Mammary epithelial cell (primary cell): ENCODE results near the gene CCL23.

ENCODE experiments used
- CTCF ChIP-seq, 2 donors: IDR thresholded peaks in 1 of 2; conservative IDR thresholded peaks in 1 of 2; 2 replicates each; pipeline ENCODE4 v1.5.1; 2011 to 2012; ENCODE audit warnings: inconsistent platforms in 2 of 2, low read length in 2 of 2, mild to moderate bottlenecking in 2 of 2, control low read depth in 1 of 2, low read depth in 1 of 2; ENCODE audit not compliant: insufficient read depth in 1 of 2; ENCODE audit errors: extremely low read depth in 1 of 2
- EZH2 ChIP-seq: IDR thresholded peaks from 2 replicates; pipeline ENCODE4 v1.6.1; 2012; ENCODE audit warnings: low read length, inconsistent platforms, borderline replicate concordance

GRCh38 chr17:36024106-36024869 is 6.5 kb upstream of the CCL23 start:
- no peak for TF ChIP-seq CTCF (conservative IDR thresholded peaks at IDR 0.05 in 1 of 2, IDR thresholded peaks at IDR 0.05 in 1 of 2; ENCODE audit: extremely low read depth in 1 of 2, insufficient read depth in 1 of 2, low read depth in 1 of 2, low read length in 2 of 2)
- no peak for TF ChIP-seq EZH2
